A549 (cell line): Measurements from ENCODE around the gene SIRT7. TPM values are rescaled to one million over a fixed set of nuclear protein-coding genes. Genes with fewer than 3 reads are reported as not detected.

Source experiments
- ATAC-seq, 2 experiments: fragments of 200-7000 bp in 1 of 2; fragments of >200 bp in 1 of 2; cut with Nextera tagmentation in 1 of 2; cut with Tn5 transposase in 1 of 2; 3 replicates each; pipeline versions ENCODE4 v1.8.0 to v1.9.1; 2018 to 2020; ENCODE audit warnings: mild to moderate bottlenecking in 1 of 2, moderate library complexity in 1 of 2
- CTCF ChIA-PET: fragments of 300-600 bp; sonication (Branson Sonifier 250); formaldehyde crosslinking; extraction: SDS; loops from one replicate; lab custom pipeline; 2021; ENCODE audit warnings: antibody characterized with exemption, inconsistent platforms; lab: Yijun Ruan, JAX
- POLR2A ChIA-PET: fragments of 350-600 bp; formaldehyde crosslinking; extraction: SDS; loops from one replicate; lab custom pipeline; 2021; ENCODE audit warnings: antibody characterized with exemption, inconsistent platforms; lab: Yijun Ruan, JAX
- DNase-seq, 2 experiments: peaks; one replicate each; pipeline versions ENCODE4 v3.0.0 to v3.0.0-alpha.2; 2011 to 2016; ENCODE audit warnings: low read depth in 1 of 2, low spot score in 1 of 2
- FAIRE-seq: peaks from 2 replicates; lab custom pipeline; 2011; peaks lifted over from hg19 to GRCh38; lab: Jason Lieb, UNC
- H3K27ac ChIP-seq, 2 experiments: fragments of >200 bp; sonication (Bioruptor Twin); formaldehyde crosslinking; 3 replicates each; pipeline ENCODE4 v1.5.1; 2016 to 2017
- H3K4me1 ChIP-seq: fragments of >200 bp; sonication (Bioruptor Twin); formaldehyde crosslinking; 3 replicates; pipeline ENCODE4 v1.6.1; 2016
- H3K4me2 ChIP-seq: fragments of >200 bp; sonication (Bioruptor Twin); formaldehyde crosslinking; 3 replicates; pipeline ENCODE4 v1.6.1; 2016
- H3K4me3 ChIP-seq: fragments of >200 bp; sonication (Bioruptor Twin); formaldehyde crosslinking; 3 replicates; pipeline ENCODE4 v1.5.1; 2016
- H3K9me3 ChIP-seq: fragments of >200 bp; sonication (Bioruptor Twin); formaldehyde crosslinking; 3 replicates; pipeline ENCODE4 v1.6.1; 2016
- CHD2 ChIP-seq: fragments of 150-350 bp; IDR thresholded peaks from 2 replicates; pipeline ENCODE4 v1.6.1; 2014; ENCODE audit warnings: low read length; ENCODE audit not compliant: partially characterized antibody
- E2F6 ChIP-seq: IDR thresholded peaks from 2 replicates; pipeline ENCODE4 v1.6.1; 2012; ENCODE audit warnings: low read depth, borderline replicate concordance
- EP300 ChIP-seq, 2 experiments: fragments of >200 bp; sonication (Bioruptor Twin); formaldehyde crosslinking; IDR thresholded peaks; 2 replicates in 1 of 2; 3 replicates in 1 of 2; pipeline ENCODE4 v1.6.1; 2016 to 2017
- FOSB ChIP-seq: fragments of 250-450 bp; sonication (Bioruptor Pico); IDR thresholded peaks from 2 replicates; pipeline ENCODE4 v1.5.0; 2020; ENCODE audit warnings: mild to moderate bottlenecking, moderate library complexity
- FOSL2 ChIP-seq, 2 experiments: fragments of 450-650 bp in 1 of 2; fragments of >200 bp in 1 of 2; sonication (Bioruptor Twin) in 1 of 2; formaldehyde crosslinking; IDR thresholded peaks; 2 replicates each; pipeline versions ENCODE4 v1.5.0 to v1.6.1; 2016 to 2020; ENCODE audit warnings: mild to moderate bottlenecking in 1 of 2, moderate library complexity in 1 of 2
- GATA3 ChIP-seq: IDR thresholded peaks from 2 replicates; pipeline ENCODE4 v1.6.1; 2012; ENCODE audit warnings: borderline replicate concordance
- HDAC2 ChIP-seq: fragments of 200-600 bp; sonication (generic); IDR thresholded peaks from 2 replicates; pipeline ENCODE4 v1.6.1; 2016
- HEYL ChIP-seq: fragments of 250-450 bp; sonication (Bioruptor Pico); IDR thresholded peaks from 2 replicates; pipeline ENCODE4 v1.8.0; 2021; ENCODE audit warnings: mild to moderate bottlenecking, moderate library complexity
- HOXA7 ChIP-seq: fragments of 250-450 bp; sonication (Bioruptor Pico); IDR thresholded peaks from 2 replicates; pipeline ENCODE4 v1.5.0; 2020; ENCODE audit warnings: mild to moderate bottlenecking, moderate library complexity
- JUN ChIP-seq, 2 experiments: fragments of >200 bp; sonication (Bioruptor Twin); formaldehyde crosslinking; IDR thresholded peaks; 2 replicates in 1 of 2; 3 replicates in 1 of 2; pipeline ENCODE4 v1.6.1; 2016 to 2017
- PBX3 ChIP-seq: IDR thresholded peaks from 2 replicates; pipeline ENCODE4 v1.6.1; 2012
- POLR2A ChIP-seq: IDR thresholded peaks from 2 replicates; pipeline ENCODE4 v1.6.1; 2012; ENCODE audit warnings: mild to moderate bottlenecking, low read length
- POLR2AphosphoS2 ChIP-seq: conservative IDR thresholded peaks from 2 replicates; pipeline ENCODE4 v1.6.1; 2012; ENCODE audit warnings: low read length, improper control_type of control experiment, inconsistent platforms
- RAD21 ChIP-seq, 2 experiments: fragments of >200 bp in 1 of 2; sonication (Bioruptor Twin) in 1 of 2; formaldehyde crosslinking in 1 of 2; IDR thresholded peaks in 1 of 2; conservative IDR thresholded peaks in 1 of 2; 2 replicates in 1 of 2; 3 replicates in 1 of 2; pipeline ENCODE4 v1.6.1; 2012 to 2018; ENCODE audit warnings: inconsistent platforms in 1 of 2
- RARB ChIP-seq: fragments of 250-450 bp; sonication (Bioruptor Pico); IDR thresholded peaks from 2 replicates; pipeline ENCODE4 v1.8.0; 2021; ENCODE audit warnings: mild to moderate bottlenecking, moderate library complexity
- RCOR1 ChIP-seq: fragments of 150-350 bp; IDR thresholded peaks from 2 replicates; pipeline ENCODE4 v1.6.1; 2014; ENCODE audit warnings: antibody characterized with exemption, low read length, low read depth
- TFCP2L1 ChIP-seq: fragments of 250-450 bp; sonication (Bioruptor Pico); IDR thresholded peaks from 2 replicates; pipeline ENCODE4 v1.5.0; 2021; ENCODE audit warnings: mild to moderate bottlenecking
- ZFP36 ChIP-seq: fragments of 450-650 bp; IDR thresholded peaks from 2 replicates; pipeline ENCODE4 v1.6.1; 2014; ENCODE audit warnings: borderline replicate concordance; ENCODE audit not compliant: partially characterized antibody
- WGBS: methylation state at CpG from one replicate; pipeline ENCODE4 v1.1.6; 2017; ENCODE audit errors: missing lambda C conversion rate; 5-methylcytosine and 5-hydroxymethylcytosine counted together
- polyA plus RNA-seq, 4 experiments: library from polyadenylated mRNA; depleted of rRNA in 3 of 4; stranded (reverse); fragments of >200 nt; fragmentation: RNase III in 1 of 4; extraction: RNeasy Plus Mini Kit Qiagen cat#74134 plus additional on column Dnase treatment in 1 of 4; gene quantifications; 2 replicates in 3 of 4; 3 replicates in 1 of 4; pipeline ENCODE4 v1.2.3, GENCODE V29; 2011 to 2017

The SIRT7 gene
- polyA plus RNA-seq, 2 of the 4 experiments (the other 2 are of a cell fraction) = 9.8 to 35.2 TPM

GRCh38 chr17:81866440-81867169, 51.4 kb downstream of the SIRT7 start:
- 94% methylated on average over 18 of the region's 18 CpGs for WGBS
- no peak overlapping the region for H3K4me3 ChIP-seq
- no peaks in the 10 kb centered on the region for H3K9me3 ChIP-seq
- no peak for DNase-seq
- ChIA-PET POLR2A (interaction anchor here (0.7 to 1.8 kb wide), 5 partner anchors 17 to 154 kb away, joined by 3 to 6 read pairs (median 3); partner anchors contain the start of genes MCRIP1 and SLC25A10), CTCF (interaction anchor here (0.7 to 3.0 kb wide), 11 partner anchors 17 to 164 kb away, joined by 3 to 17 read pairs (median 3); partner anchors contain the start of gene MAFG)
- peak overlapping the region; percentile 97 to 100; a peak in 4 of 6 replicates for H3K27ac ChIP-seq
- TF ChIP-seq ZFP36 (no peak), FOSB (peak; percentile 16), E2F6 (peak; percentile 9; the same call in 1 of the 2 replicates), POLR2A (peak; percentile 7; the same call in 1 of the 2 replicates), EP300 (IDR thresholded peaks at IDR 0.05) (no peak), HOXA7 (CRISPR knock-in tag) (0 out of 2 replicates have a peak, but pooled peaks have one; percentile 25), FOSL2 (IDR thresholded peaks at IDR 0.05) (no peak), FOSL2 (CRISPR knock-in tag; IDR thresholded peaks at IDR 0.05) (0 out of 2 replicates have a peak, but pooled peaks have one; percentile 6), POLR2AphosphoS2 (peak; percentile 70; the same call in 1 of the 2 replicates), TFCP2L1 (CRISPR knock-in tag) (peak; percentile 77), RAD21 (conservative IDR thresholded peaks at IDR 0.05 in 1 of 2, IDR thresholded peaks at IDR 0.05 in 1 of 2) (no peak)
- FAIRE-seq = no peak
- H3K4me2 ChIP-seq = peak overlapping the region; percentile 97; the same call in 2 of the 3 replicates
- peaks cover 61% of the 10 kb centered on the region for H3K4me1 ChIP-seq
- peak; percentile 0 to 2; a peak in 5 of 6 replicates for ATAC-seq

- 0 out of 6 replicates have a peak overlapping the region, but pooled peaks of 1 of the 2 experiments have one; percentile 9 for H3K27ac ChIP-seq
- DNase-seq (no peak), ATAC-seq (no peak; a peak in 2 of 6 replicates)
- WGBS = 88% methylated on average over 17 of the region's 18 CpGs
- no peak overlapping the region for H3K4me3 ChIP-seq
- H3K4me2 ChIP-seq = no peak overlapping the region
- no peak for TF ChIP-seq GATA3
- TF ChIP-seq HDAC2 = no peak
- peak; percentile 50; the same call in 1 of the 2 replicates for TF ChIP-seq TFCP2L1 (CRISPR knock-in tag)
- no peak for TF ChIP-seq JUN (IDR thresholded peaks at IDR 0.05)
- TF ChIP-seq POLR2AphosphoS2 = peak; percentile 45; the same call in 1 of the 2 replicates
- 0 out of 2 replicates have a peak, but pooled peaks have one; percentile 16 for TF ChIP-seq RARB
- TF ChIP-seq FOSB = peak; percentile 56; the same call in 1 of the 2 replicates
- TF ChIP-seq RCOR1 = no peak
- TF ChIP-seq HEYL (CRISPR knock-in tag) = no peak
- peak; percentile 25 for TF ChIP-seq CHD2
- TF ChIP-seq, all 56 proteins: peak for 5
- ChIA-PET CTCF (interaction anchor here (0.7 to 3.0 kb wide), 7 partner anchors 17 to 154 kb away, joined by 3 to 17 read pairs (median 3); partner anchors contain the start of gene MAFG), POLR2A (interaction anchor here (0.5 to 1.8 kb wide), 3 partner anchors 11 to 153 kb away, joined by 3 to 6 read pairs (median 3); partner anchors contain the start of gene SLC25A10)
- H3K4me1 ChIP-seq = peaks cover 61% of the 10 kb centered on the region
- H3K9me3 ChIP-seq = no peaks in the 10 kb centered on the region
- no peak for FAIRE-seq
Observed at GRCh38 chr17:81865733-81866439, 52.1 kb downstream of the SIRT7 start.

- TF ChIP-seq JUN (IDR thresholded peaks at IDR 0.05) (0 out of 5 replicates have a peak, but pooled peaks of 1 of the 2 experiments have one; percentile 1), PBX3 (no peak)
- FAIRE-seq (no peak), ATAC-seq (no peak), DNase-seq (no peak)
- Histone ChIP-seq H3K9me3 (no peaks in the 10 kb centered on the region), H3K4me3 (no peak overlapping the region), H3K4me1 (peaks cover 61% of the 10 kb centered on the region), H3K27ac (no peak overlapping the region), H3K4me2 (no peak overlapping the region)
- 96% methylated on average over 8 of the region's 8 CpGs for WGBS
- POLR2A ChIA-PET = interaction anchor here (0.5 to 0.6 kb wide), 3 partner anchors 10 to 34 kb away, joined by 3 read pairs; no protein-coding TSS in a partner anchor
- CTCF ChIA-PET = interaction anchor here (0.6 to 3.0 kb wide), 4 partner anchors 127 to 165 kb away, joined by 3 to 17 read pairs (median 3); no protein-coding TSS in a partner anchor
Observed at GRCh38 chr17:81865358-81865732, 52.6 kb downstream of the SIRT7 start.
